RWPE1 (cell line): Measurements from ENCODE around the gene TUT7.

ENCODE experiments used
- CTCF ChIA-PET: fragments of 350-600 bp; sonication (Branson Sonifier 250); formaldehyde crosslinking; extraction: SDS; loops from one replicate; lab custom pipeline; 2021; lab: Yijun Ruan, JAX
- POLR2A ChIA-PET: fragments of 400-600 bp; formaldehyde crosslinking; extraction: SDS; loops from one replicate; lab custom pipeline; 2020; ENCODE audit warnings: antibody characterized with exemption; ENCODE audit not compliant: low non-redundant PET; lab: Yijun Ruan, JAX
- DNase-seq: peaks from one replicate; pipeline ENCODE4 v3.0.0; 2012; ENCODE audit warnings: low spot score
- H3K27ac ChIP-seq: fragments of 450-650 bp; 2 replicates; pipeline ENCODE4 v1.5.1; 2017
- TF ChIP-seq, protein P1 (sequence below): fragments of 450-650 bp; conservative IDR thresholded peaks from 2 replicates; pipeline ENCODE4 v1.5.1; 2017; ENCODE audit warnings: low read depth, mild to moderate bottlenecking

TUT7 gene

DNA sequence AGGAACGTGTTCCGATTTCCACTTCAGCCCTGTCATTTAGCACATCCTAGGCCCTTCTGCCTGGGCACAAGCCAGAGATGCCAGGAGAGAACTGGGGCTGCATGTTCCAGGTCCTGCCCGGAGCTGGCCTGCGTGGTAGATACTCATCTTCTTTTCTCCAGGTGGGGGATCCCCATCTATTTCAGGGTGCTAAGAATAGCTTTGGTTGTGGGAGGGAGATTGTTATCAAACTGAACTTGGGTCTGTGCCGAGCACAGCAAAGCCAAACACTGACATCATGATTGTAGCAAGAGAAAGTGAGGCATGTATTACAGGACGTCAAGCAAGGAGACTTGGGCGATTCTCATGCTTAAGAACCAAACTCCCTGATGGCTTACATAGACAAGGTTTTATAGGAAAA, 113.0 kb downstream of the TUT7 start:
- TF ChIP-seq, protein P1, sequence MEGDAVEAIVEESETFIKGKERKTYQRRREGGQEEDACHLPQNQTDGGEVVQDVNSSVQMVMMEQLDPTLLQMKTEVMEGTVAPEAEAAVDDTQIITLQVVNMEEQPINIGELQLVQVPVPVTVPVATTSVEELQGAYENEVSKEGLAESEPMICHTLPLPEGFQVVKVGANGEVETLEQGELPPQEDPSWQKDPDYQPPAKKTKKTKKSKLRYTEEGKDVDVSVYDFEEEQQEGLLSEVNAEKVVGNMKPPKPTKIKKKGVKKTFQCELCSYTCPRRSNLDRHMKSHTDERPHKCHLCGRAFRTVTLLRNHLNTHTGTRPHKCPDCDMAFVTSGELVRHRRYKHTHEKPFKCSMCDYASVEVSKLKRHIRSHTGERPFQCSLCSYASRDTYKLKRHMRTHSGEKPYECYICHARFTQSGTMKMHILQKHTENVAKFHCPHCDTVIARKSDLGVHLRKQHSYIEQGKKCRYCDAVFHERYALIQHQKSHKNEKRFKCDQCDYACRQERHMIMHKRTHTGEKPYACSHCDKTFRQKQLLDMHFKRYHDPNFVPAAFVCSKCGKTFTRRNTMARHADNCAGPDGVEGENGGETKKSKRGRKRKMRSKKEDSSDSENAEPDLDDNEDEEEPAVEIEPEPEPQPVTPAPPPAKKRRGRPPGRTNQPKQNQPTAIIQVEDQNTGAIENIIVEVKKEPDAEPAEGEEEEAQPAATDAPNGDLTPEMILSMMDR = no peak
- CTCF ChIA-PET = interaction anchor here (0.8 kb wide), 1 partner anchor 142 kb away, joined by 4 read pairs; the partner anchor contains the start of gene GOLM1
- POLR2A ChIA-PET = interaction anchor here (0.7 kb wide), 1 partner anchor 13 kb away, joined by 3 read pairs; no protein-coding TSS in a partner anchor

DNA sequence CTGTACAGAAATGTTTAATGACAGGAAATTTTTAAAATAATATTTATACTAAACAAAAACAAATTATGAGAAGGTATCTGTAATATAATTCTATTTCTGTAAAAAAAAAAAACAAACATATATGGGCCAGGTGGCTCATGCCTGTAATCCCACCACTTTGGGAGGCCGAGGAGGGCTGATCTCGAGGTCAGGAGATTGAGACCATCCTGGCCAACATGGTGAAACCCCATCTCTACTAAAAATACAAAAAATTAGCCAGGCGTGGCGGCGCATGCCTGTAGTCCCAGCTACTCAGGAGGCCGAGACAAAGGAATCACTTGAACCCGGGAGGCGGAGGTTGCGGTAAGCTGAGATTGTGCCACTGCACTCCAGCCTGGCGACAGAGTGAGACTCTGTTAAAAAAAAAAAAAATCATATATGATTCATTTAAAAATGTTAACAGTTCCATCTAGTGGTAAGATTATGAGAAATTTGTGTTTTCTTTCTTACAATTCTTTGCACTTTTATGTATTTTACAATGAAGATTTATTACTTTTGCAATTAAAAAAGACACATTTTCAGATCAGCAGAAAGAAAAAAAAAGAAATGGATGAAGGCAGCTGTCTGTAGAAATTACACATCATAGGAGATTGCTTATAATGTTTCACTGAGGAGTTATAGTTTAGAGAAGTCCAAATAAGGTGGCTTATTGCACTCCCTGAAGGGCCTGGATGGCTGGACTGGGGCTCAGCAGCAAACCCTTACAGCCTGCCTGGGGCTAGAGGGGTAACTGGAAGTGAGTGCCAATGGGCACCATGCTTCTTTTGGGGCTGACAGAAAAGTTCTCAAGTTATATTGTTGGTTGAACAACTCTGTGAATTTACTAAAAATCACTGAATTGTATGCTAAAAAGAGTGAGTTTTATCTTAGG, 115.1 kb downstream of the TUT7 start:
- no peak for DNase-seq
- POLR2A ChIA-PET = no interaction called here
- CTCF ChIA-PET = interaction anchor here (0.6 to 1.0 kb wide), 7 partner anchors 16 to 577 kb away, joined by 3 to 7 read pairs (median 4); no protein-coding TSS in a partner anchor
- no peak overlapping the region for H3K27ac ChIP-seq
- TF ChIP-seq, protein P1 = 0 out of 2 replicates have a peak, but pooled peaks have one; percentile 7

More for the DNA sequence above, 113.0 kb downstream of the TUT7 start:
- DNase-seq = no peak
- no peak overlapping the region for H3K27ac ChIP-seq
